HEK293 (cell line): ENCODE measurements around the gene ZNF423.
A peak's percentile ranks its signal among the peaks of the same experiment; 100 is the strongest.

Experiments
- CTCF ChIA-PET: fragments of 350-600 bp; formaldehyde crosslinking; extraction: SDS; loops from one replicate; lab custom pipeline; 2021; ENCODE audit warnings: antibody characterized with exemption; lab: Yijun Ruan, JAX
- POLR2A ChIA-PET: fragments of 300-600 bp; formaldehyde crosslinking; extraction: SDS; loops from one replicate; lab custom pipeline; 2020; ENCODE audit warnings: antibody characterized with exemption, inconsistent platforms; lab: Yijun Ruan, JAX
- H3K27ac ChIP-seq: fragments of 200-500 bp; sonication (Bioruptor generic); 2 replicates; pipeline ENCODE4 v1.5.1; 2014; ENCODE audit warnings: low read depth, low read length, control low read depth, inconsistent platforms; ENCODE audit errors: extremely low read depth
- H3K36me3 ChIP-seq, 2 experiments: fragments of 200-500 bp in 1 of 2; sonication (Bioruptor generic) in 1 of 2; 1 replicate in 1 of 2; 2 replicates in 1 of 2; pipeline ENCODE4 v1.5.1; 2014 to 2017; ENCODE audit warnings: inconsistent platforms in 2 of 2, low read length in 2 of 2; ENCODE audit not compliant: control insufficient read depth in 2 of 2, insufficient read depth in 1 of 2
- H3K4me1 ChIP-seq: fragments of 200-500 bp; sonication (Bioruptor generic); 2 replicates; pipeline ENCODE4 v1.5.1; 2014; ENCODE audit warnings: mild to moderate bottlenecking, low read length, inconsistent platforms; ENCODE audit not compliant: control insufficient read depth, insufficient read depth
- H3K4me3 ChIP-seq: 2 replicates; pipeline ENCODE4 v1.5.1; 2011; ENCODE audit warnings: low read depth, mild to moderate bottlenecking, control low read depth, low read length, moderate library complexity
- H3K9me3 ChIP-seq: fragments of 200-500 bp; sonication (Bioruptor generic); 2 replicates; pipeline ENCODE4 v1.5.1; 2014; ENCODE audit warnings: low read depth, low read length, inconsistent platforms; ENCODE audit not compliant: control insufficient read depth, insufficient read depth
- ELK4 ChIP-seq: IDR thresholded peaks from 2 replicates; pipeline ENCODE4 v1.6.1; 2011; ENCODE audit warnings: mild to moderate bottlenecking, low read depth, low read length, borderline replicate concordance
- GFI1B ChIP-seq: fragments of 450-650 bp; formaldehyde crosslinking; IDR thresholded peaks from 2 replicates; pipeline ENCODE4 v1.5.1; 2016; ENCODE audit warnings: missing biosample characterization, missing genetic modification characterization
- GLI4 ChIP-seq: fragments of 450-650 bp; formaldehyde crosslinking; IDR thresholded peaks from 2 replicates; pipeline ENCODE4 v1.5.1; 2016; ENCODE audit warnings: missing biosample characterization, missing genetic modification characterization
- HOXC10 ChIP-seq: sonication (generic); formaldehyde crosslinking; IDR thresholded peaks from 2 replicates; pipeline ENCODE4 v1.8.1; 2023; ENCODE audit warnings: mild to moderate bottlenecking, missing genetic modification reagents
- PATZ1 ChIP-seq: fragments of 450-650 bp; formaldehyde crosslinking; IDR thresholded peaks from 2 replicates; pipeline ENCODE4 v1.5.1; 2016; ENCODE audit warnings: missing biosample characterization, missing genetic modification characterization
- PBX3 ChIP-seq: sonication (generic); formaldehyde crosslinking; IDR thresholded peaks from 2 replicates; pipeline ENCODE4 v1.8.1; 2022; ENCODE audit warnings: mild to moderate bottlenecking, moderate library complexity, missing genetic modification reagents
- PRDM10 ChIP-seq: fragments of 450-650 bp; formaldehyde crosslinking; IDR thresholded peaks from 2 replicates; pipeline ENCODE4 v1.5.1; 2016; ENCODE audit warnings: missing biosample characterization, missing genetic modification characterization
- PRDM4 ChIP-seq: fragments of 450-650 bp; formaldehyde crosslinking; IDR thresholded peaks from 2 replicates; pipeline ENCODE4 v1.5.1; 2017; ENCODE audit warnings: missing biosample characterization, missing genetic modification characterization
- YY2 ChIP-seq: fragments of 450-650 bp; formaldehyde crosslinking; IDR thresholded peaks from 2 replicates; pipeline ENCODE4 v1.5.1; 2016; ENCODE audit warnings: missing biosample characterization, missing genetic modification characterization
- ZBTB1 ChIP-seq: fragments of 450-650 bp; formaldehyde crosslinking; IDR thresholded peaks from 2 replicates; pipeline ENCODE4 v1.5.1; 2016; ENCODE audit warnings: missing biosample characterization, missing genetic modification characterization
- ZBTB17 ChIP-seq: fragments of 450-650 bp; formaldehyde crosslinking; IDR thresholded peaks from 2 replicates; pipeline ENCODE4 v1.5.1; 2016; ENCODE audit warnings: missing biosample characterization, missing genetic modification characterization
- ZBTB44 ChIP-seq: fragments of 450-650 bp; IDR thresholded peaks from 2 replicates; pipeline ENCODE4 v1.5.1; 2018; ENCODE audit warnings: missing biosample characterization, mild to moderate bottlenecking, missing genetic modification characterization
- ZFP69B ChIP-seq: fragments of 450-650 bp; formaldehyde crosslinking; IDR thresholded peaks from 2 replicates; pipeline ENCODE4 v1.5.1; 2016; ENCODE audit warnings: missing biosample characterization, missing genetic modification characterization
- ZNF114 ChIP-seq: fragments of 450-650 bp; formaldehyde crosslinking; IDR thresholded peaks from 2 replicates; pipeline ENCODE4 v1.5.0; 2017; ENCODE audit warnings: missing biosample characterization, missing genetic modification characterization
- ZNF146 ChIP-seq: fragments of 450-650 bp; formaldehyde crosslinking; IDR thresholded peaks from 2 replicates; pipeline ENCODE4 v1.5.1; 2016; ENCODE audit warnings: missing biosample characterization, missing genetic modification characterization
- ZNF362 ChIP-seq: fragments of 450-650 bp; formaldehyde crosslinking; IDR thresholded peaks from 2 replicates; pipeline ENCODE4 v1.5.1; 2016; ENCODE audit warnings: missing biosample characterization, missing genetic modification characterization
- ZNF521 ChIP-seq: fragments of 450-650 bp; formaldehyde crosslinking; IDR thresholded peaks from 2 replicates; pipeline ENCODE4 v1.5.1; 2017; ENCODE audit warnings: missing biosample characterization, mild to moderate bottlenecking, missing genetic modification characterization
- ZNF580 ChIP-seq: fragments of 450-650 bp; formaldehyde crosslinking; IDR thresholded peaks from 2 replicates; pipeline ENCODE4 v1.5.1; 2016; ENCODE audit warnings: missing biosample characterization, missing genetic modification characterization
- ZNF660 ChIP-seq: fragments of 450-650 bp; IDR thresholded peaks from 2 replicates; pipeline ENCODE4 v1.5.1; 2018; ENCODE audit warnings: missing biosample characterization, mild to moderate bottlenecking, missing genetic modification characterization
- ZNF785 ChIP-seq: fragments of 450-650 bp; formaldehyde crosslinking; IDR thresholded peaks from 2 replicates; pipeline ENCODE4 v1.5.1; 2016; ENCODE audit warnings: missing biosample characterization, missing genetic modification characterization
- ZNF837 ChIP-seq: fragments of 450-650 bp; formaldehyde crosslinking; IDR thresholded peaks from 2 replicates; pipeline ENCODE4 v1.5.1; 2016; ENCODE audit warnings: missing biosample characterization, missing genetic modification characterization

ZNF423 gene

GRCh38 chr16:49800441-49800840 lies 55.5 kb downstream of the ZNF423 start:
- Histone ChIP-seq H3K36me3 (no peaks in the 10 kb centered on the region), H3K9me3 (no peaks in the 10 kb centered on the region), H3K27ac (no peak overlapping the region), H3K4me1 (0 out of 2 replicates have a peak, but pooled peaks cover 2% of the 10 kb centered on the region), H3K4me3 (no peak overlapping the region)
- CTCF ChIA-PET = interaction anchor here (0.6 kb wide), 1 partner anchor 254 kb away, joined by 3 read pairs; no protein-coding TSS in a partner anchor
- TF ChIP-seq ZFP69B (tag by site-specific recombination) = no peak
- no peak for TF ChIP-seq ZNF837 (tag by site-specific recombination)
- TF ChIP-seq ZBTB44 (tag by site-specific recombination) = no peak
- no peak for TF ChIP-seq PRDM4 (tag by site-specific recombination)
- TF ChIP-seq ZNF146 (tag by site-specific recombination) = no peak
- TF ChIP-seq GFI1B (tag by site-specific recombination) = no peak
- TF ChIP-seq PBX3 (CRISPR knock-in tag) = no peak
- no peak for TF ChIP-seq ELK4
- no peak for TF ChIP-seq ZBTB1
- TF ChIP-seq ZNF785 (tag by site-specific recombination) = no peak
- no peak for TF ChIP-seq ZNF580
- POLR2A ChIA-PET = no interaction called here

- H3K27ac ChIP-seq = no peak overlapping the region
- TF ChIP-seq ZNF114 = no peak
- TF ChIP-seq PRDM10 = 0 out of 2 replicates have a peak, but pooled peaks have one; percentile 34
- TF ChIP-seq ZFP69B (tag by site-specific recombination) = no peak
- TF ChIP-seq ZBTB1 = no peak
- TF ChIP-seq ZNF362 (tag by site-specific recombination) = no peak
- TF ChIP-seq HOXC10 (CRISPR knock-in tag) = no peak
- TF ChIP-seq ZBTB17 (tag by site-specific recombination) = 0 out of 2 replicates have a peak, but pooled peaks have one; percentile 13
- no peak for TF ChIP-seq GLI4 (tag by site-specific recombination)
- no peak for TF ChIP-seq YY2 (tag by site-specific recombination)
- TF ChIP-seq PATZ1 (tag by site-specific recombination) = peak; percentile 43; the same call in 1 of the 2 replicates
- peak; percentile 59; the same call in 1 of the 2 replicates for TF ChIP-seq ZNF660 (tag by site-specific recombination)
- TF ChIP-seq ZNF521 (tag by site-specific recombination) = no peak
- ChIA-PET CTCF (interaction anchor here (1.0 kb wide), 1 partner anchor 122 kb away, joined by 5 read pairs; no protein-coding TSS in a partner anchor), POLR2A (no interaction called here)
- no peaks in the 10 kb centered on the region for H3K9me3 ChIP-seq
- H3K4me3 ChIP-seq = no peak overlapping the region
- no peaks in the 10 kb centered on the region for H3K36me3 ChIP-seq
- H3K4me1 ChIP-seq = 0 out of 2 replicates have a peak, but pooled peaks cover 2% of the 10 kb centered on the region
These were observed 56.7 kb downstream of the ZNF423 start for GRCh38 chr16:49799172-49799571.
